Activated T-cell treated with anti-CD3 and anti-CD28 coated beads for 4 hours (primary cell): ENCODE results near the gene HCRTR1.

ENCODE experiments used
- DNase-seq: peaks from one replicate; pipeline ENCODE4 v3.0.0-alpha.2; 2020

The HCRTR1 gene

DNA sequence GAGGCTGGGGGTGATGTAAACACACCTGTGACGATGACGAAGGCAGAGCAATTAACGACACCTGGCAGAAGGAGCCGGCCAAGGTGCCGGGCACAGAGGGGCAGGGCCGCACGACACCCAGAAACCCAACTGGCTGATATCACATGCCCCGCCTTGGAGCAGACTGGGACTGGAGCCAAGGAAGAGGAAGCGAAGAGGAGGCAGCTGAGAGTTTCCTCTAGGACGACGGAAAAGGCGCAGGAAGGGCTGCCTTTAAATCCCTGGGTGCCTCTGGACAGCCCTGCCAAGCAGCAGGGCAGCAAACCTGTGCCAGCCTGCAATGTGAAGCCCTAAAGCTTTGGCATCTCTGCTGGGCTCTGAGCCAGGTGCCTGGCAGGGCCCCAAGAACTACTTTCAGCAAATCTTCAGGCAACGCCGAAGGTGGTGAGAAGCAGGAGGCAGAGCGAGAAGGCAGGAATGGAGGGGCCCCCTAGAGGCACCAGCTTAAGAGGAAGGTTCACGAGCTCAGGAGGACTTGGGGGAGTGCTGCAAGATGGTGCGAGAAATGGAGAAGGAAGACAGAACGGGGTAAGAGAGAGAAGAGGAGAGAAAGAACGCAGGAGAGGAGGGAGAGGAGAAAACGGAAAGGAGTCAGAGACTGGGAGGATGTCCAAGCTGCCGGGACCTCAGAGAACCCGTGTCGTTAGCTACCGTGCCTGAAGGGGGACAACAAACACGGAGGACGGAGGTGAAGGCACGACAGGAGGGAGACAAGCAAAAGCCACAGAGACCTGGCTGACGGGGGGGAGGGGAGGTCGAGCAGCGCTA, 52.5 kb downstream of the HCRTR1 start:
- peak; percentile 7 for DNase-seq

DNA sequence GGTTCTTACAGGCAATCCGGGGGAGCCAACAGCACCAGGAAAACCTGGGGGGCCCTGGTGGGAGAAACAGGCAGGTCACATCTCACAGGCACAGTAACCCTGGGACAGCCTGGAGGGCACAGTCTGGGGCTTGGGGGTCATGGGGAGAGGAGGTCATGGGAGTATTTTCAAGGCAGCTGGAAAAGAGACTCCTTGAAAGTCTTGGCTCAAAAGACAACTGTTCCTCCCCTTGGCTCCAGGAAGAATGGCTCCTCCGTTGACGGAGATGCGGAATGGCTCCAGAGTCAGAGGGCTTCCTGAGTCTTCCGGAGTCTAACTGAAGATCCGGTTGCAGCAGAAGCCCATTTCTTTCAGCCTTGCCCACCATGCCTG, 53.1 kb downstream of the HCRTR1 start:
- no peak for DNase-seq

DNA sequence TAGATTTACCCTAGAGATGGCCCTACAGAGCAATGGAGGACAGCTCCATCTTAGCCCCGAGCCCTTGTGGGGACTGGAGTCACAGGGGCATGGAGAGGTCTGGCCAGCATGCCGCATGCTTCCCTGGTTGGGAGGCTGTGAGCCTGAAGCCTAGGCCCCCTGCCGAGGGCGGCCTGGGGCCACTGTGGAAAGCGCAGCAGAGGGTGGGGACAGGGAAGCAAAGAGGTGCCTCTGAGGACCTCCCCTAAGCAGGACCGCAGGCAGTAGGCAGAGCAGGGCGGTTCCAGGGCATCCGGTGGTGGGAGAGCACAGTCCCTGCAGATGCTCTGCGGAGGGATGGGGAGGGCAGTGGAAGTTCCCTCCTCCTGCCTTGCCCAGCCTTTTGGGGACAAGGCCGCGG, 53.7 kb downstream of the HCRTR1 start:
- no peak for DNase-seq

DNA sequence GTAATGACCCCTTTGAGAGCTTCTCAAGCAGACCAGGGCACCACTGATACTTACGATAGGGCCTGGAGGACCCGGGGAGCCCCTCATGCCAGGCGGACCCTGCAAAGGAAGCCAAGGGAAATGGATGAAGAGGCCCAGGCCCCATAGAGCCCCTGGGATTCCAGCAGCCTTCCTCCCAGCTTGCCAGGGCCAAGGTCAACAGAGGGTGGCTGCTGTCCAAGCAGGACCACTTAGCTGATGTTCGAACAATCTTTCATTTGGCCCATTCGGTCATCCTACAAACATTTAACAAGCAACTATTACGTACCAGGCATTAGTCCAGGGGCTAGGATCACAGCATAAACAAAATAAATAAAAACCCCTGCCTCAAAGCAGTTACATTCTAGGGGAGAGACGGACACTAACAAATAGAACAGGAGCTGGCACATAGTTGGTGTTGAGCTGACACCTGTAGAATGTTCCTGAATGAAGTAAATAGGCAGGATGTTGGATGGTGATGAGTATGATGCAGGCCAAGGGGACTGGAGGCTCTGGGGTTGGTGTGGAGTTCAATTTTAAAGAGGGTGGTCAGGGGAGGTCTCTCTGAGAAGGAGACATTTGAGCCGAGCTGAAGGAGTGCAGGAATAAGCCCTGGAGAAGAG, 54.2 kb downstream of the HCRTR1 start:
- no peak for DNase-seq

DNA sequence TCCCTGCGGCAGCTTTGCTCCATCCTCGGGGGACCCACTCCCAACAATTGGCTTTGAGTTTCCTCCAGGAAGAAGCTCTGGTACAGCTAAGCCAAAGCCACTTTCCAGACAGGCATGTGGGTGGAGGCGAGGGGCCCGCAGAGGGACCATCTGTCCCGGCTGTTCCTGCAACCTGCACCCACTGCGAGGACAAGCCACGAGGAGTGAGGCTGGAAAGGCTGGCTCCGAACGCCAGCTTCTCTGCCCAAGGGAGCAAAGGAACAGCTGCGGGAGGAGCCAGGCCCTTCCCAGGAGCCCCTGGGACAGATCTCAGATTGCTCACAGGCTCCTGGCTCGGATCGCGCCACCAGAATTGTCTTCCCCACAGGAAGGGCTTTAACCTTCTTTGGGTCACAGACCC, 55.5 kb downstream of the HCRTR1 start:
- no peak for DNase-seq

DNA sequence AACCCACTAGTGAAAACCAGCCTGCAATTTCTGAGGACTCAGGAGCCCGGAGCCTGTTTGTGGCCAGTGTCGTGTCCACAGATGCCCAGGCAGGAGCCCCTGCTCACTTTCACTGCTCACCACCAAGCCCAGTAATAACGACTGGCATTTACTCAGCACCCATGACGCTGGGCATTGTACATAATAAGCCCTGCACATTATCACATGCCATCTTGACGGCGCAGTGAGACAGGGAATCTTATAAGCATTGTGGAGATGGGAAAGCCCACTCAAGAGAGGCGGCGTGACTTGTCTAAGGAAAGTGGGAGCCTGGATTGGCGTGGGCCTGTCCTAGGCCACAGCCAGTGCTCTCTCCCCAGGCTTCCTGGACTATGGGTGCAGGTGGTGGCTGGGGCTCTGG, 55.9 kb downstream of the HCRTR1 start:
- DNase-seq: no peak

DNA sequence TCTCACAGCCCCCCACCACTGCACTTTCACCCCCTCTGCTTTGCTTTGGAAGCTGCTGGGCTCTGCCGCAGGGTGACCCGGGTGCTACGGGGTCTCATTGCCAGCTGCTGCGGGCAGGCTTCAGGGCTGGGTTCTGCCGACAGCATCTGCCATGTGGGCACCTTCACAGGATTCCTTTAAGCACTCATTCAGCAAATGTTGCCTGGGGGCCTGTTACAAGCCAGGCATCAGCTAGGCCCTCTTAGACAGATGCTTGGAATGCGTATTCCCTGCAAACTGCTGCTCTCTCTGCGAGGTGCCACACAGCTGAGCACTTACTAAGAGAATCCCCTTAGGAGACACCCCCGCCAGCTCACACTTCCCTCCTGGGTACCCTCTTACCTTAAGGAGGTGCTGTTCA, 57.1 kb downstream of the HCRTR1 start:
- no peak for DNase-seq

DNA sequence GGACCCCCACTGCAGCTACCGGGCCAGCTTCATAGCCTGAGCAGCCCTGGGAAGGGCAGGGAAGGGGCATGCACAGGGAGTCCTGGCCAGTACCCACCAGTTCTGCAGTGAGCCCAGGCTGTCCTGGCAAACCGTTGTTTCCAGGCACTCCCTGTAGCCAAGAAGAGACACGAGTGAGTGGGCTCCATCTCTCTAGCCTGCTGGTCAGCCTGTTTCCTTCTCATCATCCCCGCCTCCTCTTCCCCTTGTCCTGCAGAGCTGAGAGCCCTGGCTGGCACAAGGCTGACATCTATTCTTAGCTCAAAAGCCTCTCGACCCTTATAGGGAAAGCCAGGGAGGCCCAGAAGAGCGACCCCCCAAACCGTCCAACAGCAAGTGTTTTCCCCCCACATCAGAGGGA, 57.7 kb downstream of the HCRTR1 start:
- no peak for DNase-seq

DNA sequence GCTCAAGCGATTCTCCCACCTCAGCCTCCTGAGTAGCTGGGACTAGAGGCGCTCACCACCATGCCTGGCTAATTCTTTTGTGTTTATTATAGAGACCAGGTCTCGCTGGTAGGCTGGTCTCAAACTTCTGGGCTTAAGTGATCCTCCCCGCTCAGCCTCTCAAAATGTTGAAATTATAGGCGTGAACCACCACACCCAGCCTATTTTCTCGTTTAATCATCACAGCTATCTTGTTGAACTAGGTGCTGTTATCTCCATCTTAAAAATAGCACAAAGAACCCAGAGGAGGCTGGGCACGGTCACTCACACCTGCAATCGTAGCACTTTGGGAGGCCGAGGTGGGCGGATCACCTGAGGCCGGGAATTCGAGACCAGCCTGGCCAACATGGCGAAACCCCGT, 58.3 kb downstream of the HCRTR1 start:
- DNase-seq: no peak
